Skeletal muscle tissue (tissue), 4 donors: ENCODE data around the gene RSPH10B. TPM values are rescaled to one million over a fixed set of nuclear protein-coding genes. Genes with fewer than 3 reads are reported as not detected.
"Not testable (repeated sequence)": the region's sequence is repeated elsewhere in the genome, so short reads cannot be mapped to it uniquely, and the experiment has no call there.

Experiments
- H3K27ac ChIP-seq: one replicate; pipeline ENCODE4 v1.7.0; 2013; ENCODE audit warnings: mild to moderate bottlenecking, low read depth, low read length, inconsistent platforms
- H3K27me3 ChIP-seq, 3 donors: one replicate each; pipeline ENCODE4 v1.7.0; 2013; ENCODE audit warnings: low read length in 3 of 3; ENCODE audit not compliant: control insufficient read depth in 3 of 3, insufficient read depth in 3 of 3
- H3K36me3 ChIP-seq, 3 donors: one replicate each; pipeline ENCODE4 v1.7.0; 2013; ENCODE audit warnings: low read length in 3 of 3; ENCODE audit not compliant: control insufficient read depth in 3 of 3, insufficient read depth in 3 of 3
- H3K4me1 ChIP-seq, 3 donors: one replicate each; pipeline ENCODE4 v1.7.0; 2013; ENCODE audit warnings: low read length in 3 of 3, mild to moderate bottlenecking in 3 of 3; ENCODE audit not compliant: control insufficient read depth in 3 of 3, insufficient read depth in 3 of 3
- H3K4me3 ChIP-seq, 3 donors: one replicate each; pipeline ENCODE4 v1.7.0; 2013; ENCODE audit warnings: low read length in 3 of 3
- H3K9ac ChIP-seq, 3 donors: one replicate each; pipeline ENCODE4 v1.7.0; 2013; ENCODE audit warnings: low read length in 3 of 3, mild to moderate bottlenecking in 3 of 3, moderate library complexity in 2 of 3, low read depth in 1 of 3
- H3K9me3 ChIP-seq, 3 donors: one replicate each; pipeline ENCODE4 v1.7.0; 2013; ENCODE audit warnings: low read length in 3 of 3; ENCODE audit not compliant: control insufficient read depth in 3 of 3
- total RNA-seq: library from RNA; depleted of rRNA; stranded (reverse); fragments of >200 nt; gene quantifications from one replicate; pipeline ENCODE4 v1.2.3, GENCODE V29; 2014
- donor health status: Osteomylitis.

RSPH10B gene
- total RNA-seq, 1 donor from 2014 or later = 2.1 TPM

GRCh38 chr7:6007386-6007785 is 36.9 kb upstream of the RSPH10B start:
- H3K9me3 ChIP-seq = no peaks in the 10 kb centered on the region
- H3K9ac ChIP-seq = peak overlapping the region in 1 of 3 donors; percentile 16
- H3K36me3 ChIP-seq = peaks cover 0 to 5% (median 4%) of the 10 kb centered on the region in 3 donors
- H3K27ac ChIP-seq = no peak overlapping the region
- H3K4me3 ChIP-seq = no peak overlapping the region
- peaks cover 18 to 21% (median 21%) of the 10 kb centered on the region in 3 donors for H3K4me1 ChIP-seq
- no peaks in the 10 kb centered on the region for H3K27me3 ChIP-seq

GRCh38 chr7:5997210-5997808 is 26.8 kb upstream of the RSPH10B start:
- peaks cover 6 to 28% (median 27%) of the 10 kb centered on the region in 3 donors for H3K36me3 ChIP-seq
- no peaks in the 10 kb centered on the region for H3K9me3 ChIP-seq
- H3K9ac ChIP-seq = no peak overlapping the region
- H3K4me1 ChIP-seq = peaks cover 0 to 7% (median 3%) of the 10 kb centered on the region in 3 donors
- H3K27me3 ChIP-seq = no peaks in the 10 kb centered on the region
- H3K4me3 ChIP-seq = no peak overlapping the region
- no peak overlapping the region for H3K27ac ChIP-seq

- not testable (repeated sequence) for H3K9me3 ChIP-seq, H3K4me3 ChIP-seq, H3K9ac ChIP-seq, H3K4me1 ChIP-seq, H3K27me3 ChIP-seq, H3K27ac ChIP-seq
- peaks cover 8 to 21% (median 14%) of the 10 kb centered on the region in 3 donors for H3K36me3 ChIP-seq
Observed at GRCh38 chr7:5987061-5987460, 16.6 kb upstream of the RSPH10B start.

- not testable (repeated sequence) for H3K9me3 ChIP-seq, H3K27ac ChIP-seq, H3K36me3 ChIP-seq, H3K4me1 ChIP-seq, H3K9ac ChIP-seq, H3K27me3 ChIP-seq, H3K4me3 ChIP-seq
Observed at GRCh38 chr7:5979680-5980314, 9.3 kb upstream of the RSPH10B start.

- not testable (repeated sequence) for H3K4me3 ChIP-seq, H3K9ac ChIP-seq, H3K27ac ChIP-seq, H3K4me1 ChIP-seq, H3K27me3 ChIP-seq, H3K36me3 ChIP-seq, H3K9me3 ChIP-seq
Observed at GRCh38 chr7:5973580-5973979, 3.1 kb upstream of the RSPH10B start.

- H3K27ac ChIP-seq, H3K9ac ChIP-seq, H3K4me3 ChIP-seq, H3K4me1 ChIP-seq, H3K9me3 ChIP-seq, H3K36me3 ChIP-seq, H3K27me3 ChIP-seq: not testable (repeated sequence)
Observed at GRCh38 chr7:5963810-5964209, 6.7 kb downstream of the RSPH10B start.

GRCh38 chr7:5963205-5963604 is 7.3 kb downstream of the RSPH10B start:
- not testable (repeated sequence) for H3K27me3 ChIP-seq, H3K36me3 ChIP-seq

GRCh38 chr7:5934945-5935450 is 35.5 kb downstream of the RSPH10B start:
- H3K9ac ChIP-seq, H3K9me3 ChIP-seq, H3K4me3 ChIP-seq, H3K4me1 ChIP-seq, H3K27me3 ChIP-seq, H3K27ac ChIP-seq, H3K36me3 ChIP-seq: not testable (repeated sequence)

More at GRCh38 chr7:5963205-5963604, 7.3 kb downstream of the RSPH10B start:
- not testable (repeated sequence) for H3K4me3 ChIP-seq, H3K9me3 ChIP-seq, H3K27ac ChIP-seq, H3K9ac ChIP-seq, H3K4me1 ChIP-seq

- H3K4me3 ChIP-seq, H3K9me3 ChIP-seq, H3K36me3 ChIP-seq, H3K4me1 ChIP-seq, H3K27ac ChIP-seq, H3K9ac ChIP-seq, H3K27me3 ChIP-seq: not testable (repeated sequence)
Observed at GRCh38 chr7:5931905-5932644, 38.4 kb downstream of the RSPH10B start.

- not testable (repeated sequence) for H3K9ac ChIP-seq
Observed at GRCh38 chr7:5931250-5931649, 39.2 kb downstream of the RSPH10B start.

More at GRCh38 chr7:5931250-5931649, 39.2 kb downstream of the RSPH10B start:
- H3K27ac ChIP-seq, H3K4me1 ChIP-seq, H3K9me3 ChIP-seq, H3K27me3 ChIP-seq, H3K36me3 ChIP-seq, H3K4me3 ChIP-seq: not testable (repeated sequence)
